NT2/D1 (cell line): ENCODE data around the gene NSMCE1.
A peak's percentile ranks its signal among the peaks of the same experiment; 100 is the strongest.

Experiments
- DNase-seq: peaks from one replicate; pipeline ENCODE4 v3.0.0-alpha.2; 2011; ENCODE audit warnings: low read depth, low spot score
- H3K27me3 ChIP-seq: 2 replicates; pipeline ENCODE4 v1.6.0; 2011; ENCODE audit warnings: mild to moderate bottlenecking; ENCODE audit not compliant: insufficient read length, insufficient read depth
- H3K36me3 ChIP-seq: 2 replicates; pipeline ENCODE4 v1.6.1; 2011; ENCODE audit warnings: mild to moderate bottlenecking, low read length, mixed read lengths; ENCODE audit not compliant: insufficient read depth, insufficient read length
- H3K4me1 ChIP-seq: 2 replicates; pipeline ENCODE4 v1.5.1; 2011; ENCODE audit not compliant: insufficient read depth, insufficient read length
- H3K4me3 ChIP-seq: 2 replicates; pipeline ENCODE4 v1.5.1; 2011; ENCODE audit warnings: low read depth; ENCODE audit not compliant: insufficient read length
- H3K9ac ChIP-seq: 2 replicates; pipeline ENCODE4 v1.6.0; 2011; ENCODE audit warnings: low read depth; ENCODE audit not compliant: insufficient read length
- H3K9me3 ChIP-seq: 2 replicates; pipeline ENCODE4 v1.5.1; 2011; ENCODE audit warnings: mild to moderate bottlenecking, low read length; ENCODE audit not compliant: insufficient read depth
- SUZ12 ChIP-seq: IDR thresholded peaks from 2 replicates; pipeline ENCODE4 v1.6.1; 2011; ENCODE audit not compliant: insufficient read length, insufficient read depth; ENCODE audit errors: extremely low read depth
- YY1 ChIP-seq: IDR thresholded peaks from 2 replicates; pipeline ENCODE4 v1.6.1; 2011; ENCODE audit not compliant: insufficient read length, insufficient read depth
- ZNF274 ChIP-seq: IDR thresholded peaks from 2 replicates; pipeline ENCODE4 v1.6.1; 2011; ENCODE audit warnings: mild to moderate bottlenecking, low read depth, low read length

NSMCE1 gene

DNA sequence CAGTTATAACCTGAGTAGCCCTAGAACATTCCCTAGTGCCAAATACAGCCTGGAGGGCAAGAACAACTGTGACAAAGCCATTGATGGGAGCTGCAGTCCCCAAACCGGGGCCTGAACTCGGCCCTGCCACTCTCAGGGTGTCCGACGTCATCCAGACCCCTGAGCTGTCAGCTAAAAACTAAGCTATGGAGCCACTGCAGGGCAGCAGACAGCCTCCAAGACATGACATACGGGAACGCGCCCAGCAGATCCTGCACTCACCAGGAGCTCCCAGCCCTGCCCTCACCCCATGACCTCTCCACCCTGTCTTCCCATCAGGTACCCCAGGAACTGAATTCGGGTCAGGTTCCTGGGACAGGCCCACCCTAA lies 36.9 kb downstream of the NSMCE1 start:
- Histone ChIP-seq H3K9ac (no peak overlapping the region), H3K36me3 (peaks cover 65% of the 10 kb centered on the region), H3K4me1 (peaks cover 4% of the 10 kb centered on the region), H3K27me3 (no peaks in the 10 kb centered on the region), H3K9me3 (no peaks in the 10 kb centered on the region), H3K4me3 (no peak overlapping the region)
- TF ChIP-seq ZNF274 (no peak), YY1 (no peak)
- no peak for DNase-seq

- Histone ChIP-seq H3K27me3 (no peaks in the 10 kb centered on the region), H3K36me3 (peaks cover 75% of the 10 kb centered on the region), H3K9ac (no peak overlapping the region), H3K9me3 (no peaks in the 10 kb centered on the region), H3K4me1 (peaks cover 4% of the 10 kb centered on the region), H3K4me3 (no peak overlapping the region)
- TF ChIP-seq ZNF274 = no peak
- no peak for TF ChIP-seq SUZ12
- TF ChIP-seq YY1 = no peak
- DNase-seq = no peak
These were observed 38.0 kb downstream of the NSMCE1 start for GRCh38 chr16:27230562-27231001.

DNA sequence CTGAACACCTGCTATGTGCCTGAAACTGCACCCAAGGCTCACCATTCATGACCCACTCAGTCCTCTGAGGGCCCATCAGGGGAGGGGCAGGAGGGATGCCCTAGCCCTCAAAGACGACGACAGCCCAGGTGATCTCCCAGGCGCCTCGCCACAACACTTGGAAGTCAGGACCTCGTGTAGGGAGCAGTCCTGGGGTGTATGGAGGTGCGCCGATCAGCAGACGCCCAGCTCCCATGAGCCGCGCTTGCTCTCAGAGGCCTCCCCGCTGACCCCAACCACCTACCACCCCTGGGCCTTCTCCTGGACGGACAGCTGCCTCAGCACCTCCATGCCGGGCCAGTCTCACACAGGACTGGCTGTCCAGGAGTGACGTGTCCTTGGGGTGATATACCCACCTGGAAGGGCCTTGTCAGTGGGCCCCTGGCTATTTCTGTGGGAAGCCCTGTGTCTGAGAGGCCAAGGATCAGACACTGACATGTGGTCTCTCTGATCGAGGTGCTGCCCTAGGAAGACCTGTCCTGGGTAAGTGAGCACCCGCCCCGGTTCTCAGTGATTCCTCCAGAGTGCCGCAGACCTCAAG lies 38.6 kb downstream of the NSMCE1 start:
- H3K27me3 ChIP-seq = no peaks in the 10 kb centered on the region
- peaks cover 4% of the 10 kb centered on the region for H3K4me1 ChIP-seq
- H3K36me3 ChIP-seq = peaks cover 81% of the 10 kb centered on the region
- no peak overlapping the region for H3K9ac ChIP-seq
- no peak overlapping the region for H3K4me3 ChIP-seq
- H3K9me3 ChIP-seq = no peaks in the 10 kb centered on the region
- no peak for DNase-seq
- TF ChIP-seq SUZ12 (no peak), YY1 (no peak), ZNF274 (no peak)

- TF ChIP-seq ZNF274 (no peak), YY1 (no peak), SUZ12 (no peak)
- H3K9me3 ChIP-seq = no peaks in the 10 kb centered on the region
- no peak overlapping the region for H3K4me3 ChIP-seq
- H3K4me1 ChIP-seq = peaks cover 6% of the 10 kb centered on the region
- H3K9ac ChIP-seq = no peak overlapping the region
- no peaks in the 10 kb centered on the region for H3K27me3 ChIP-seq
- no peak for DNase-seq
- peaks cover 83% of the 10 kb centered on the region for H3K36me3 ChIP-seq
These were observed 39.7 kb downstream of the NSMCE1 start for GRCh38 chr16:27228621-27229501.

- H3K36me3 ChIP-seq = peaks cover 80% of the 10 kb centered on the region
- DNase-seq = no peak
- TF ChIP-seq ZNF274 = no peak
- TF ChIP-seq YY1 = no peak
- peaks cover 6% of the 10 kb centered on the region for H3K4me1 ChIP-seq
- no peaks in the 10 kb centered on the region for H3K9me3 ChIP-seq
- no peak overlapping the region for H3K4me3 ChIP-seq
- H3K27me3 ChIP-seq = no peaks in the 10 kb centered on the region
- H3K9ac ChIP-seq = no peak overlapping the region
These were observed 40.5 kb downstream of the NSMCE1 start for GRCh38 chr16:27228045-27228444.

- no peak for DNase-seq
- Histone ChIP-seq H3K9ac (peak overlapping the region; percentile 12), H3K36me3 (peaks cover 71% of the 10 kb centered on the region), H3K4me3 (no peak overlapping the region), H3K4me1 (peaks cover 12% of the 10 kb centered on the region), H3K27me3 (no peaks in the 10 kb centered on the region), H3K9me3 (no peaks in the 10 kb centered on the region)
- no peak for TF ChIP-seq ZNF274
- no peak for TF ChIP-seq YY1
- TF ChIP-seq SUZ12 = no peak
These were observed 41.4 kb downstream of the NSMCE1 start for GRCh38 chr16:27226976-27227705.

GRCh38 chr16:27226476-27226875 lies 42.1 kb downstream of the NSMCE1 start:
- Histone ChIP-seq H3K9me3 (no peaks in the 10 kb centered on the region), H3K36me3 (peaks cover 65% of the 10 kb centered on the region), H3K4me3 (no peak overlapping the region), H3K9ac (no peak overlapping the region), H3K27me3 (no peaks in the 10 kb centered on the region), H3K4me1 (peaks cover 12% of the 10 kb centered on the region)
- TF ChIP-seq YY1 (no peak), ZNF274 (no peak), SUZ12 (no peak)
- no peak for DNase-seq
